HL-60 (cell line): Measurements from ENCODE around the gene TOMM20.

Source experiments
- CTCF ChIP-seq: IDR thresholded peaks from one replicate; pipeline ENCODE4 v1.5.1; 2011; ENCODE audit warnings: low read length, control low read depth, inconsistent platforms; ENCODE audit not compliant: insufficient read depth
- GABPA ChIP-seq: IDR thresholded peaks from 2 replicates; pipeline ENCODE4 v1.6.1; 2012; ENCODE audit warnings: low read depth
- POLR2AphosphoS5 ChIP-seq: IDR thresholded peaks from 2 replicates; pipeline ENCODE4 v1.6.1; 2012; ENCODE audit warnings: low read depth
- REST ChIP-seq: IDR thresholded peaks from 2 replicates; pipeline ENCODE4 v1.6.1; 2012; ENCODE audit warnings: low read depth; ENCODE audit not compliant: insufficient replicate concordance

DNA sequence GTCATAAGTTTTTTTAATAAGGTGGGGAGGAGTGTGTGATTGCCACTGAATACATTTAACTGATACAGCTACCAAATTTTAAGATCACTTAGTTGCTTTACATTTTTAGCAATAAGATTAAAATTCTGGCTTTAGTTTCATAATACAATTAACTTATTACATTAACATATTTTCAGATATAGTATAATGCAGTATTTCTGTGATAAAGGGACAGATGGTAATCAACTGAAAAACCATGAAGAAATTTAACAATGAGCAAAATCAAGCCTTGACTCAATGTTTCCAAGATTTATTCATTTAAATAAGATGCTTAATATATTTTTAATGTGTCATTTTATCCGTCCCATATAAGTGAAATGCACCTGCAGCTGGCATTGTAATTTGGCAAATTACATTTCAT is 4.0 kb downstream of the TOMM20 start:
- TF ChIP-seq CTCF, result no peak
- TF ChIP-seq POLR2AphosphoS5, result no peak
- TF ChIP-seq REST, result no peak
- TF ChIP-seq GABPA, result no peak
